Common myeloid progenitor, CD34-positive (primary cell): Measurements from ENCODE around the gene CACNA1H. TPM values are rescaled to one million over a fixed set of nuclear protein-coding genes. Genes with fewer than 3 reads are reported as not detected.

Experiments
- CTCF ChIA-PET: fragments of 350-600 bp; sonication (Branson Sonifier 250); formaldehyde crosslinking; loops from one replicate; lab custom pipeline; 2021; ENCODE audit warnings: antibody characterized with exemption; lab: Charles Lee
- POLR2A ChIA-PET: fragments of 350-600 bp; sonication (Branson Sonifier 250); formaldehyde crosslinking; loops from one replicate; lab custom pipeline; 2021; ENCODE audit warnings: antibody characterized with exemption; lab: Charles Lee
- DNase-seq, 3 donors: peaks; one replicate each; pipeline versions ENCODE4 v3.0.0 to v3.0.0-alpha.2; 2013
- H3K27ac ChIP-seq, 2 experiments: 1 replicate in 1 of 2; 2 replicates in 1 of 2; pipeline ENCODE4 v1.7.0; 2013; ENCODE audit warnings: inconsistent platforms in 2 of 2, low read length in 2 of 2, mild to moderate bottlenecking in 2 of 2, low read depth in 1 of 2, moderate library complexity in 1 of 2; ENCODE audit not compliant: severe bottlenecking in 2 of 2, insufficient read depth in 1 of 2, poor library complexity in 1 of 2
- H3K27me3 ChIP-seq, 5 experiments: replicated peaks in 2 of 5; 1 replicate in 3 of 5; 2 replicates in 2 of 5; pipeline versions ENCODE4 v1.6.1 to v1.7.0; 2013; ENCODE audit warnings: low read length in 4 of 5, mild to moderate bottlenecking in 2 of 5, moderate library complexity in 2 of 5, inconsistent platforms in 1 of 5; ENCODE audit not compliant: insufficient read depth in 5 of 5, control insufficient read depth in 4 of 5
- H3K36me3 ChIP-seq, 4 experiments: 1 replicate in 2 of 4; 2 replicates in 2 of 4; pipeline versions ENCODE4 v1.6.1 to v1.7.0; 2013; ENCODE audit warnings: low read length in 3 of 4, control low read depth in 1 of 4, mild to moderate bottlenecking in 1 of 4; ENCODE audit not compliant: control insufficient read depth in 4 of 4, insufficient read depth in 4 of 4
- H3K4me1 ChIP-seq, 4 experiments: 1 replicate in 3 of 4; 2 replicates in 1 of 4; pipeline versions ENCODE4 v1.6.1 to v1.7.1; 2013; ENCODE audit warnings: low read length in 3 of 4, mild to moderate bottlenecking in 3 of 4, control low read depth in 1 of 4, inconsistent platforms in 1 of 4, moderate library complexity in 1 of 4; ENCODE audit not compliant: control insufficient read depth in 4 of 4, insufficient read depth in 4 of 4; ENCODE audit errors: control extremely low read depth in 1 of 4
- H3K4me3 ChIP-seq, 7 experiments: 1 replicate in 4 of 7; 2 replicates in 3 of 7; pipeline versions ENCODE4 v1.5.1 to v1.7.0; 2013; ENCODE audit warnings: mild to moderate bottlenecking in 7 of 7, low read length in 6 of 7, moderate library complexity in 6 of 7, inconsistent platforms in 2 of 7, low read depth in 2 of 7, control low read depth in 1 of 7; ENCODE audit not compliant: insufficient read depth in 4 of 7, control insufficient read depth in 1 of 7; ENCODE audit errors: extremely low read depth in 1 of 7
- H3K9me3 ChIP-seq, 5 experiments: 1 replicate in 4 of 5; 2 replicates in 1 of 5; pipeline versions ENCODE4 v1.6.1 to v1.7.1; 2013; ENCODE audit warnings: low read length in 4 of 5, mild to moderate bottlenecking in 2 of 5, inconsistent platforms in 1 of 5, low read depth in 1 of 5, moderate library complexity in 1 of 5; ENCODE audit not compliant: control insufficient read depth in 4 of 5, insufficient read depth in 2 of 5; ENCODE audit errors: control extremely low read depth in 1 of 5
- WGBS: methylation state at CpG from one replicate; pipeline ENCODE4 v1.1.5; 2013; ENCODE audit not compliant: insufficient coverage; 5-methylcytosine and 5-hydroxymethylcytosine counted together
- polyA plus RNA-seq: library from polyadenylated mRNA; unstranded; fragments of 120-200 nt; gene quantifications from one replicate; pipeline ENCODE4 v1.2.1, GENCODE V29; 2013

Gene CACNA1H
- 0.01 TPM for polyA plus RNA-seq

DNA sequence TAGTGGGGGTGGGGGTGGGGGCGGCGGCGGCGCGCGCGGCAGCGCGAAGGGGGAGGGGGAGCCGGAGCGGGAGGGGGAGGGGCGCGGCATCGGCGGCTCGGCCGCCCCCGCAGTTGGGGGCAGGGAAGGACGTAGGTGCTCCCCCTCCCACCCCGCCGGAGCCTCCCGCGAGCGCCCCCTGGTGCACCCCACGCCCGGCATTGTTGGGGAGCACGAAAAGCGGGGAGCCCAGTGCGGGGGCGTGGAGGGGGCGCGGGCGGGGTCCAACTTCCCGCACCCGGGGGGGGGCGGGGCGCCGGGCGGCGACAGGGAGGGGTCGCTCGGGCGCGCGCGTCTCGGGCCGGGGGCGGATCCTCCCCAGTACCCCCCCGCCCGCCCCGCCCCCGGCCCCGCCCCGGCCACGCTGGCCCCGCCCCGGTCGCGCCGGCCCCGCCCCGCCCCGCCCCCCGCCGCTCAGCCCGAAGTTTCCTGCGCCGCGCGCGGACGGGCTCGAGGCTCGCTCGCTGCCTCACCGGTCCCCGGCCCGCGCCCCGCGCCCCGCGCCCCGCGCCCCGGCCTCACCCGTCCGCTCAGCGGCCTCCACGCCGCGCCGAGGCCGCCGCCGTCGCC lies at the start of gene CACNA1H:
CACNA1H (plus strand) TSS at position 456 of the 609 bp plus-strand sequence. CDS start 632 bp downstream, outside the sequence.
- 0% methylated on average over 9 of the region's 98 CpGs for WGBS
- peak; percentile 19 to 44 (median 39) for DNase-seq
- peak within 1 kb of the TSS in 2 of 7 experiments; percentile 19 to 28 for H3K4me3 ChIP-seq
- no peak within 1 kb of the TSS for H3K27ac ChIP-seq
- H3K9me3 ChIP-seq = peaks cover 0 to 4% (median 0%) of the 10 kb centered on the region in 5 experiments
- POLR2A ChIA-PET = no interaction called here
- H3K27me3 ChIP-seq = peaks cover 0 to 84% (median 22%) of the 10 kb centered on the region in 5 experiments
- H3K4me1 ChIP-seq = peaks cover 0 to 15% (median 4%) of the 10 kb centered on the region in 4 experiments
- no peaks in the 10 kb centered on the region for H3K36me3 ChIP-seq
- CTCF ChIA-PET = no interaction called here

DNA sequence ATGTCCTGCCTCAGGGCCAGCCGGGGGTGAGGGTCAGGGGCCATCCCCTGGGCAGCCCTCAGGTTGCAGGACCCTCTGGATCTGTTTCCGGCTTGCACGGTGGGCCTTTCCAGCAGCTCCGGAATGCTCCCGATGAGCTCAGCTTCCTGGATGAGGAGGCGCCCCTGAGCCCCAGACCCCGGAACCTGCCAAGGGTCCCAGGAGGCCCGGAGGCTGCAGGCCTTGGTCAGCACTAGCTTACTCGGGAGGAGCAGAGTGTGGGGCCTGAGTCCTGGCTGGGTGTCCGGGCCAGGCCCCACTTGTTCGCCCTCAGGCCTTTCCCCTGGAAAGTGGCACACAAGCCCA lies 49.3 kb upstream of the CACNA1H start:
- no peak for DNase-seq
- ChIA-PET POLR2A (no interaction called here), CTCF (interaction anchor here (0.7 to 1.6 kb wide), 9 partner anchors 18 to 391 kb away, joined by 3 to 4 read pairs (median 3); partner anchors contain the start of gene METRN)
- Histone ChIP-seq H3K27me3 (peaks cover 0 to 82% (median 4%) of the 10 kb centered on the region in 5 experiments), H3K4me1 (peaks cover 0 to 6% (median 2%) of the 10 kb centered on the region in 4 experiments), H3K4me3 (no peak overlapping the region), H3K9me3 (no peaks in the 10 kb centered on the region), H3K27ac (no peak overlapping the region), H3K36me3 (no peaks in the 10 kb centered on the region)
- WGBS = 16% methylated on average over 9 of the region's 11 CpGs

DNA sequence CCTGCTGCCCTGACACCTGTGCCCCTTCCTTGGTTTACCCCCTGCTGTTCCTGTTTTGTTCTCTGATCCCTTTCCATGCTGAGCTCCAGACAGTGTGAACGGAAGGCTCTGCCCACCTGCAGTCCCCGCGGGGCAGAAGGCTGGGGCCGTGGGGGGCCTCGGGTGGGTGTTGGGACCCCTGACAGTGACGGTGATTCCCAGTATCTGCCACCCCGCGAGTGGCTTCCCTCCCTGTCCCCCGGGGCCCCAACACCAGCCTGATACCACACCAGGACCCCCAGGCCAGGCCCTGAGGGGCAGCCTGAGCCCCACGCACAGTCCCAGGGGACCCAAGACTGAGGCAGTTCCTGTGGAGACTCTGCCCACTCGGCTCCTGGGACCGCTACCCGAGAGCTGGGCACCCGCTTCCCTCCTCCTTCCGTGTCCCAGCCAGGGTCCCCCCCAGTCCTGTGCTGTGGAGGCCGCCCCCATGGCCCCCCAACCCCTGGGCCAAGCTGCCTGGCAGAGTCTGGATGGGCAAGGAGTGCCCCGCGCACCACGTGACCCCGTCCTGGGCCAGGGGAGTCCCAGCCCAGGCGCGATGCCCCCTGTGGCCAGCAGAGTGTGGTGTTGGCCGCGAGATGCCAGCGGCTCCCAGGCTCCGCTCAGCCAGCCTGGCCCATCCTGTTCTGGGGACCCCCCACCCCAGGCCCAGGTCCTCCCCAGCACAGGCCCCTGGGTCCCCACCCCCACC lies 46.9 kb upstream of the CACNA1H start:
- DNase-seq = peak; percentile 50 to 74 (median 69)
- Histone ChIP-seq H3K27ac (no peak overlapping the region), H3K27me3 (peaks cover 0 to 84% (median 4%) of the 10 kb centered on the region in 5 experiments), H3K4me3 (no peak overlapping the region), H3K4me1 (peaks cover 0 to 6% (median 2%) of the 10 kb centered on the region in 4 experiments), H3K9me3 (no peaks in the 10 kb centered on the region), H3K36me3 (no peaks in the 10 kb centered on the region)
- ChIA-PET POLR2A (interaction anchor here (0.6 kb wide), 1 partner anchor 421 kb away, joined by 3 read pairs; no protein-coding TSS in a partner anchor), CTCF (no interaction called here)
- 49% methylated on average over 17 of the region's 26 CpGs for WGBS

DNA sequence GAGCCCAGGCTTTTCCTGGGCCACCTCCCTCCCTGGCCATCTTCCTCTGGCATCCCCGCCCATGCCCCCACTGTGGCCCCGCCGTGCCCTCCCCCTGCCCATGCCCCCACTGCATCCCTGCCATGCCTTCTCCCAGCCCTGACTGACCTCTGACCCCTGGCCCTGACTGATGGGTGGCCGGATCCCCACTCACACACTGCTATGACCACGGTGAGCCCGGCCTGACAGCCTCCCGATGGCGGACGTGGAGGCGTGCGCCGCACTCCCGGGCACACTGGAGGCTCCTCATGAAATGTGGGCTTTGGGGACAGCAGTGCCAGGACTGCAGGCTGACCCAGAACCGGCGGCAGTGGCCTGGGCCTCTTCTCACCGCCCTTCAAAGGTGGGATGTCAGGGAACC lies 46.2 kb upstream of the CACNA1H start:
- no peak for DNase-seq
- Histone ChIP-seq H3K4me1 (peaks cover 0 to 6% (median 2%) of the 10 kb centered on the region in 4 experiments), H3K27ac (no peak overlapping the region), H3K4me3 (no peak overlapping the region), H3K27me3 (peaks cover 0 to 78% (median 4%) of the 10 kb centered on the region in 5 experiments), H3K36me3 (no peaks in the 10 kb centered on the region), H3K9me3 (no peaks in the 10 kb centered on the region)
- 85% methylated on average over 12 of the region's 16 CpGs for WGBS
- CTCF ChIA-PET = no interaction called here
- POLR2A ChIA-PET = no interaction called here

DNA sequence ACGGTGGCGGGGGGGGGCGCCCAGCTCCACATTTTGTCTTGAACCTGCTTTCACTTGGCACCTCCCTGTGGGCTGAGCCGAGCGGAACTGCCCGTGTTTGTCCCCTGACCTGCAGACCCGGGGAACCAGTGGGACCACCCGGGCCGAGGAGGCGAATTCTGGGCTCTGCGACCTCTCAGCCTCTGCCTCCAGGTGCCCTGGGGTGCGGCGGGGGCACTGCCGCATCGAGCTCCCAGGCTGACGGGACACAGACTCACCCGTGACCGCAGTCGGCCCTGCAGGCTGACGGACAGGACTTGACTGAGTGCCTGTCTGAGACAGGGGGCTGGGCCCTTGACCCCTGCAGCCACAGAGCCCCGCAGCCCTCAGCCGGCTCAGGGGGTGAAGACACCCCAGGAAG lies 45.8 kb upstream of the CACNA1H start:
- peaks cover 0 to 81% (median 4%) of the 10 kb centered on the region in 5 experiments for H3K27me3 ChIP-seq
- H3K36me3 ChIP-seq = no peaks in the 10 kb centered on the region
- POLR2A ChIA-PET = no interaction called here
- no peaks in the 10 kb centered on the region for H3K9me3 ChIP-seq
- no peak for DNase-seq
- H3K27ac ChIP-seq = no peak overlapping the region
- CTCF ChIA-PET = no interaction called here
- no peak overlapping the region for H3K4me3 ChIP-seq
- 80% methylated on average over 22 of the region's 22 CpGs for WGBS
- peaks cover 0 to 6% (median 2%) of the 10 kb centered on the region in 4 experiments for H3K4me1 ChIP-seq

DNA sequence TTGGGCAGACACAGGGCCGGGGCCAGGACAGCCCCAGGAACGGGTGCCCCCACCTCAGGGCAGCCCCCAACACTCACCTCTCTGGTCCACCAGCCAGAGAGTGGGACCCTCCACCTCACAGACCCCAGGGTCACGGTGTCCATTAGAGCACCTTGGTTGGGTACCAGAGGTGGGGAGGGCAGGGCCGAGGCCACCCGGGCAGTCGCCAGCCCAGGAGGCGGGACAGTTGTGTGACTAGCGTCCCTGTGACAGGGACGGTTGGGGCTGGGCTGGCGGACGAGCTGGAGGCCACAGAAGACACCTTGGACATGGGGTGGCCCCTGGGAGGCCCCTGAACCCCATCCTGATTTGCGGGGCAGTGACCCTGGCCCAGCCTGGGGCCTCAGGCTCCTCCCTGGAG lies 45.2 kb upstream of the CACNA1H start:
- POLR2A ChIA-PET = no interaction called here
- 75% methylated on average over 9 of the region's 12 CpGs for WGBS
- Histone ChIP-seq H3K27me3 (peaks cover 0 to 87% (median 4%) of the 10 kb centered on the region in 5 experiments), H3K36me3 (no peaks in the 10 kb centered on the region), H3K4me3 (no peak overlapping the region), H3K27ac (no peak overlapping the region), H3K9me3 (no peaks in the 10 kb centered on the region), H3K4me1 (peaks cover 0 to 6% (median 2%) of the 10 kb centered on the region in 4 experiments)
- DNase-seq = no peak
- CTCF ChIA-PET = no interaction called here
